NCI-H146 treated with DMSO at 0.1 percent for 48 hours (cell line): ENCODE data around the gene FAM13C.
"Not testable (repeated sequence)": the region's sequence is repeated elsewhere in the genome, so short reads cannot be mapped to it uniquely, and the experiment has no call there.

Experiments
- DNase-seq: peaks from one replicate; lab custom pipeline; 2025; ENCODE audit not compliant: unreplicated experiment; lab: John Stamatoyannopoulos, UW

FAM13C gene

GRCh38 chr10:59362144-59362958, at the start of gene FAM13C:
Gene FAM13C, minus strand, starts transcription at chr10:59362549. Its CDS starts 89 bp downstream, at chr10:59362460.
- DNase-seq = peak; percentile 77

DNA sequence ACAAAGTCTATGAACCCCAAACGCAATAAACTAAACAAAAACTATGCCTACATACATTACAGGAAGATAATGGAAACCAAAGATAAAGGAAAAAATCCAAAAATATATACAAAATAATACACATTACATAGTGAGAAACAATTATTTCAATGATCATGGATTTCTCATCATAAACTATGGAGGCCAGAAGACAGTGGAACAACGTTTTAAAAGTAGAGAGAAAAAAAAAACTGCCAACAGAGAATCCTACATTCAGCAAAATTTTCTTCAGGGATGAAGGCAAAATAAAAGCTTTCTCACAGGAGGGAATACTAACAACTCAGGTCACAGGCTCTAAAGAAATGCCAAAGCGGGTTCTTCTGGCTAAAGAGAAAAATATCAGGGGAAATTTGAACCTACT, 42.9 kb upstream of the FAM13C start:
- no peak for DNase-seq

DNA sequence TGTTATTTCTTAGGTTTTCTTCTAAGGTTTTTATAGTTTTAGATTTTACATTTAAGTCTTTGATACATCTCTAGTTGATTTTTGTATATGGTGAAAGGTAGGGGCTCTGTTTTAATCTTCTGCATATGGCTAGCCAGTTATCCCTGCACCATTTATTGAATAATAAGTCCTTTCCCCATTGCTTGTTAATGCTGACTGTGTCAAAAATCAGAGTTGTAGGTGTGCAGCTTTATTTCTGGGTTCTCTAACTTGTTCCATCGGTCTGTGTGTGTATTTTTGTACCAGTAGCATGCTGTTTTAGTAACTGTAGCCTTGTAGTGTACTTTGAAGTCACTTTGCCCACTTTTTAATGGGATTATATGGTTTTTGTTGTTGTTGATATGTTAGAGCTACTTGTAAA, 37.9 kb upstream of the FAM13C start:
- DNase-seq = no peak

DNA sequence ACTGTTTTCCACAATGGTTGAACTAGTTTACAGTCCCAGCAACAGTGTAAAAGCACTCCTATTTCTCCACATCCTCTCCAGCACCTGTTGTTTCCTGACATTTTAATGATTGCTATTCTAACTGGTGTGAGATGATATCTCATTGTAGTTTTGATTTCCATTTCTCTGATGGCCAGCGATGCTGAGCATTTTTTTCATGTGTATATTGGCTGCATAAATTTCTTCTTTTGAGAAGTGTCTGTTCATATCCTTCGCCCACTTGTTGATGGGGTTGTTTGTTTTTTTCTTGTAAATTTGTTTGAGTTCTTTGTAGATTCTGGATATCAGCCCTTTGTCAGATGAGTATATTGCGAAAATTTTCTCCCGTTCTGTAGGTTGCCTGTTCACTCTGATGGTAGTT, 37.0 kb upstream of the FAM13C start:
- DNase-seq = not testable (repeated sequence)

GRCh38 chr10:59397961-59398360, 35.6 kb upstream of the FAM13C start:
- no peak for DNase-seq

DNA sequence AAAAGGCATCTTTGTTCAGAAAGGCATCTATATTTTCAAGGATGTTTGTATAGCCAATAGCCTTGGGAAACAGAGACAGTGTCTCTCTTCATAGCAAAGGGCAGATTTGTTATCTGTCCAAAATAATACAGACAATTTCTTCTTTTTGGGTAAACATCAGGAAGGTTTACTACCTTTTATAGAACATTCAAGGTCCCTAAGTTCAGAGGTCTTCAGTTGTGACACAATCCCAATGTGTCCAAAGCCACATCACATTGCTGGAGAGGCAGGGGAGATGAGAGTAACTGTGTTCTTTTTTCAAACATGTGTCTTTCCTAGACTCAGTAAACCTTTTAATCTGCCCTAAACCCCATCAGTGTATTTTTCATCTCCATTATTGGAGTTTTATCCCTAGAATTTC, 33.6 kb upstream of the FAM13C start:
- DNase-seq = no peak

DNA sequence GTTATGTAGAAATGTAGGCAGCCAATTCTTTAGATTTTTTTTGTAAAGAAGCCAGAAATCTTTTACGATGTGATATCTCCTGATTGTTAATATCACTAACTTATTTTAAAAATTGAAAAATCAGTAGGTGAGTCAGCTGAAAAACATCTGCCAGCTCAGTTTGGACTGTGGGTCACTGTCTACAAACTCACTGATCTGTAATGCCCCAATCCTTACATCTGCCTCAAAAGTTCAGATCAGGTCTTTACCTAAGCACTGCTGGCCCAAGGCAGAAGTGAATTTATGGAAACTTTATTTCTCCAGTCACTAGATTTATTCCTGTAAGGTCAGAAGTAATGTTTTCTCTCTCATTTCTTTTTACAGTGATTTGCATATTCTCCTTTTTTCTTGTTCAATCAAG, 31.0 kb upstream of the FAM13C start:
- DNase-seq = no peak

GRCh38 chr10:59391060-59391459, 28.7 kb upstream of the FAM13C start:
- no peak for DNase-seq

- no peak for DNase-seq
These were observed 26.3 kb upstream of the FAM13C start for GRCh38 chr10:59388671-59388976.

GRCh38 chr10:59387951-59388670, 25.8 kb upstream of the FAM13C start:
- DNase-seq = no peak

DNA sequence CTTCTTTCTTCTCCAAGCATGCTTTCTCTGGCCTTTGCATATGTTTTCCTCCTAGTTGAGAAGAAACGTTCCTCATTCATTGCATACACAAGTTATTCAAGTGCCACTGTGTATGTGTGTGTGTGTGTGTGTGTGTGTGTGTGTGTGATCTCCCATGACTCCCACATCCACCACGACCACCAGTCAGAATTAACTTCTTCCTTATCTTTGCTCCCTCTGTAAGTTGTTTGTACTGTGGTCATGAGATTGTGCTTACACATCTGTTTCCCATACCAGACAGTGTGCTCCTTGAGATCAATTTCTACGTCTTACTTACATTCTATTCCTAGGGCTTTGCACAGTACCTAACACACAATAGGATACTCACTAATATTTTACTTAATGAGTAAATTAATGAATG, 22.4 kb upstream of the FAM13C start:
- no peak for DNase-seq

GRCh38 chr10:59383908-59384307, 21.6 kb upstream of the FAM13C start:
- no peak for DNase-seq

DNA sequence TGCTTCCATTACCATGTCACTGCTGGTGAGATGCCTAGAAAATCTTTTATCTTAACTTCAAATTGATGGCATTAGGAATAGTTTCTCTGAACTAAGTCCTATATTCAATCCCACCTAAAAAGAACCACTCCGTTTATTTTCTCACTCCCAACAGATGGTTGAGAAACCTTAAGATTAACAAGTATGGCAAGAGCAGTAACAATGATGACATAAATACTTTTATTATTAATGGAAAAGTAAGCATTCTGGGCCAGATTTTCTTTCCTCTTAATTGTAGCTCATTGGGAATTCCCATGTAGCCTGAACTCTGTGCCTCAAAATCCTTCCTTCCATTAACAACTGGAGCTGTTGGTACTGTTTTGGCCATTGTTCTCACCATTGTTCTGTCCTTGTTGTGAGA, 21.1 kb upstream of the FAM13C start:
- no peak for DNase-seq

GRCh38 chr10:59382831-59383295, 20.5 kb upstream of the FAM13C start:
- DNase-seq = no peak

- no peak for DNase-seq
These were observed 19.3 kb upstream of the FAM13C start for GRCh38 chr10:59381687-59382086.

GRCh38 chr10:59376846-59377245, 14.5 kb upstream of the FAM13C start:
- DNase-seq = no peak

GRCh38 chr10:59375990-59376389, 13.6 kb upstream of the FAM13C start:
- DNase-seq = no peak

DNA sequence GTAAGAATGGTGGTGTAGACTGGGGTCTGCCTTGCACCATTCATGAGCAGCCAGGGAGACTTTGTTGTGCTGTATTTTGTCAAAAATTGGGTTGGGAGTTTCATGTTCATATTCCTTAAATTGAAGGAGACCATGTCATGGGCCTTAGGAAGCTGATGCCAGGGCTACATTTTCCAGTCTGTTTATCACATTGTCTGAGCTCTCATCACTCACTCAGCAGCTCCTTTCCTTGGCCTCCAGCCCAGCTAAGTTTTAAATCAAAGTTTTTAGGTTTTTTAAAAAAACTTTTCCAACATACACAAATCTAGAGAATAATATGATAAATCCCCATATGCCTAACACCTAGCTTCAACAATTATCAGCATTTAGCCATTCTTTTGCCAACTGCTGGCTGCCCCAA, 12.6 kb upstream of the FAM13C start:
- no peak for DNase-seq

DNA sequence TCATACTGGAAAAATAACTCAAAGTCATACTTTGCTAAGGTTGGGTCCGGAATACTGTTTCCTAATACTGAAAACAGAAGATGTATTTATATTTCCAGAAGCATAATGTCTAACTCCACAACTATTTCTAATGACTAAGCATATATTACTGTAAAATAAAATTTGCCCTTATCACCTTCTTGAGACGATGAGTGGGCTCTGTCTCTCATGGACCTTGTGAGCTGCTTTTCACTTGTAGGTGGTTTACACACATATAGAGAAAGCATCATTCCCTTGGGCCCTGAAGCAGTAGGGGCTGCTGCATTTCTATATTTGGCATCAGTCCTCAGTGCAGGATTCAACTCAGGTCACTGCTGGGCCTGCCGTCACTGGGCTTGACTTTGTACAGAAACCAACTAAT, 10.7 kb upstream of the FAM13C start:
- no peak for DNase-seq

- DNase-seq = no peak
These were observed 10.2 kb upstream of the FAM13C start for GRCh38 chr10:59372543-59372942.

GRCh38 chr10:59366290-59366689, 3.9 kb upstream of the FAM13C start:
- no peak for DNase-seq

DNA sequence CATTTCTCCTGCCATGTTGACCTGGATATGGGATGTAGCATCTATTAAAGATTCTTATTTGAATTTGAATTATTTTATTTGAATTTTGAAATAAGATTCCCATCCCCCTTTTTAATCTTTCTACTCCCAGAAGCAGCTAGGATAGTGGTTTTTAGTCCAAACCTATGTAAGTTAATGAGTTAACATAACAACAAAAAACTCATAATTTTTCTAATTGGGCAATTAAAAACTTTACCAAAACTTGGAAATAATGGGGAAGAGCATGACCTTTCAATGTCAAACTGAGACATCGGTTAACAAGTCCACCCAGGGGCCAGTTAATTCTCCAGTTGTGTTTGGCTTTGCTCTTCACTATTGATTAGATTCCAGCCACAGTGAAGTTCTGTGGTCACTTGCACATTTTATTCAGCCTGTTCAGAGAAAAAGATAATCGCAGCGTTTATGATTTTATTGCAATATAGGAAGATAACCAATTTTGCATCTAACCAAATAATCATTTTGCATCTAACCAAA, 1.2 kb upstream of the FAM13C start:
- DNase-seq = no peak
